VCaP (cell line): ENCODE measurements around the gene ISG20.

ENCODE experiments used
- H3K27ac ChIP-seq: fragments of 450-650 bp; 2 replicates; pipeline ENCODE4 v1.5.1; 2017
- TF ChIP-seq, protein P1 (sequence below): fragments of 450-650 bp; conservative IDR thresholded peaks from 2 replicates; pipeline ENCODE4 v1.5.1; 2017; ENCODE audit warnings: mild to moderate bottlenecking, moderate library complexity

ISG20 gene

DNA sequence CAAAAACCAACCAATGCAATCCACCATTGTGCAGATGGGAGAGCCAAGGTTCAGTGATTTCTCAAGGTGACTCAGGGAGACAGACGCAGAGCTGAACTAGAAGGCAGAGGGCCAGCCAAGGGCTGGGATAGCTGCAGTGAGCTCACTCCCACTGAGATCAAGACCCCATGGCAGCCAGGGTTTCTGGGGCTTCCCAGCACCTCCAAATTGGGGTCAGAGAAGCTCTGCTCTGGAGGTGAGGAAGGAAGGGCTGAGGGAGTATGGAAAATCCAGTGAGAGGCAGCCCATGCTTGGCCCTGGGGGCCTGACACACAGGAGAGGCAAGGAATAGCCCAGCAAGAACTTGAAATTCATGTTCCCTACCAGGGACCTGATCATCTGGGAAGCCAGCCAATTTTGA lies 61.0 kb downstream of the ISG20 start:
- no peak overlapping the region for H3K27ac ChIP-seq

DNA sequence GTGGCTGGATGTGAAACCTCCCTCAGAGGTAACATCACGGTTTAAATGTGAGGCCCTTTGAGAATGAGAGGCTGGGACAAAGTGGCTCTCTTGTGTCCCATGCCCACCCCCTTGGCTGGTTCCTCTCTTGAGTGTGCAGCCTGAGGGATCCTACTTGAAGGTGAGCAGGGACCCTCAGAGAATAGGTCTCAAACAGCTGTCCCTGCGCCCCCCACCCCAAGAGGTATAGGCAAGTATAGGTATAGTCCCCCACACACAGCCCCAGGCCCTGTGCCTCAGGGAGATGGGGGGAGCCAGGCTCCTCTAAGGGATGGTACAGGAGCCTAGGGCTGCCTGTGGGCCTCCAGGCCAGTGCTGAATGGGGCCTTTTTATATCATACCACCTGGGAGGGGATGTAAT lies 61.9 kb downstream of the ISG20 start:
- H3K27ac ChIP-seq, result no peak overlapping the region
- TF ChIP-seq, protein P1, sequence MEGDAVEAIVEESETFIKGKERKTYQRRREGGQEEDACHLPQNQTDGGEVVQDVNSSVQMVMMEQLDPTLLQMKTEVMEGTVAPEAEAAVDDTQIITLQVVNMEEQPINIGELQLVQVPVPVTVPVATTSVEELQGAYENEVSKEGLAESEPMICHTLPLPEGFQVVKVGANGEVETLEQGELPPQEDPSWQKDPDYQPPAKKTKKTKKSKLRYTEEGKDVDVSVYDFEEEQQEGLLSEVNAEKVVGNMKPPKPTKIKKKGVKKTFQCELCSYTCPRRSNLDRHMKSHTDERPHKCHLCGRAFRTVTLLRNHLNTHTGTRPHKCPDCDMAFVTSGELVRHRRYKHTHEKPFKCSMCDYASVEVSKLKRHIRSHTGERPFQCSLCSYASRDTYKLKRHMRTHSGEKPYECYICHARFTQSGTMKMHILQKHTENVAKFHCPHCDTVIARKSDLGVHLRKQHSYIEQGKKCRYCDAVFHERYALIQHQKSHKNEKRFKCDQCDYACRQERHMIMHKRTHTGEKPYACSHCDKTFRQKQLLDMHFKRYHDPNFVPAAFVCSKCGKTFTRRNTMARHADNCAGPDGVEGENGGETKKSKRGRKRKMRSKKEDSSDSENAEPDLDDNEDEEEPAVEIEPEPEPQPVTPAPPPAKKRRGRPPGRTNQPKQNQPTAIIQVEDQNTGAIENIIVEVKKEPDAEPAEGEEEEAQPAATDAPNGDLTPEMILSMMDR, result no peak

More for the DNA sequence above, 61.0 kb downstream of the ISG20 start:
- TF ChIP-seq, protein P1, result no peak

DNA sequence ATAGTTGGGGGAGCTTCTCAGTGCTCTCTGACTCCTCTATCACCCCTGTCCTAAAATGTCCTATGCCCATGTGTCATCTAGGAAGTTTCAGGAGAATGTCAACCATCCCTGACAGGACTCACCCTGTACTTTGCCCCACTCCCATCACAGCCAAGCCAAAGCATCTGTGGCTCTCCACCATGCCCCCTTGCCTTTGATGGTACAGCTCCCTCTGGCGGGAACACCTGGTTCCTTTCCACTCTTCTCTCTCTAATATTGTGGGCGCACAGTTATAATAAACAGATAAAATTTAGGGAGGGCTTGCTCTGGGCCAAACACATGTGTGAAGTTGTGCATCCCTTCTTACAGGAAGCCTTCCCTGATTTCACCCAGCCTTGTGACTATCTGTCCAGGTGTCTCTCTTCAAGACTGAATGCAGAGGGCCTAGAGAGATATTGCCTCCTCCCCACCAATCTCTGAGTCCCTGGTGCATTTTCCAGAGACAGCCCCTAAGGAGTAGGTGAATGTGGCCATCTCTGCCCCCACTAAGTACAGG lies 62.8 kb downstream of the ISG20 start:
- no peak overlapping the region for H3K27ac ChIP-seq
- TF ChIP-seq, protein P1, result no peak; the same call in 1 of the 2 replicates

DNA sequence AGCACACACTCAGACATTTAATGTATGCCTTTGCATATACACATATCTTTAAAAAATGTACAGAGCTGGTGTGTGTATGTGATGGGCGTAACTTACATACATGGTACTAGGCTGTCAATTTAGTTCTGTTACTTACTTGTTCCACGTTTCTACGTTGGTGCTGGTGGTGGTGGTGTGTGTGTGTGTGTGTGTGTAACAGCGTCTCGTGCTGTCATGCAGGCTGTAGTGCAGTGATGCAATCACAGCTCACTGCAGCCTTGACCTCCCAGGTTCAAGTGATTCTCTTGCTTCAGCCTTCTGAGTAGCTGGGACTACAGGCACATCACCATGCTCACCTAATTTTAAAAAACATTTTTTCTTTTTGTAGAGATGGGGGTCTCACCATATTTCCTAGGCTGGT lies 64.2 kb downstream of the ISG20 start:
- no peak overlapping the region for H3K27ac ChIP-seq
- TF ChIP-seq, protein P1, result no peak

DNA sequence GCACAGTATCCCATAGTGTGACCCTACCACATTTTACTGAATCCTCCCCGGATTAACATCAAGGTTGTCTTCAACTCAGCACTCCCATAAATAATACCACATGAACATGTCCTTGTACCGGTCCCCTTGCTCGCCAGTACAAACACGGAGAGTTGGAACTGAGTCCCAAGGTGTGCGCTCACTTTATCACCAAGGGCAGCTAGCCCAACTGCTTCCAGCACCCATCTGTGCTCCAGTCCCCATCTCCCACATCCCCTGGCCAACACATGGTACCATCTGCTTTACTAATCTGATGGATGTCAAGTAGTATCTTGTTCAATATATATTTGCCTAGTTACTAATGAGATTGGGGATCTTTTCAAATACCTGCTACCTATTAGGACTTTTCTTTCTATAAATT lies 64.7 kb downstream of the ISG20 start:
- TF ChIP-seq, protein P1, result no peak
- H3K27ac ChIP-seq, result no peak overlapping the region

DNA sequence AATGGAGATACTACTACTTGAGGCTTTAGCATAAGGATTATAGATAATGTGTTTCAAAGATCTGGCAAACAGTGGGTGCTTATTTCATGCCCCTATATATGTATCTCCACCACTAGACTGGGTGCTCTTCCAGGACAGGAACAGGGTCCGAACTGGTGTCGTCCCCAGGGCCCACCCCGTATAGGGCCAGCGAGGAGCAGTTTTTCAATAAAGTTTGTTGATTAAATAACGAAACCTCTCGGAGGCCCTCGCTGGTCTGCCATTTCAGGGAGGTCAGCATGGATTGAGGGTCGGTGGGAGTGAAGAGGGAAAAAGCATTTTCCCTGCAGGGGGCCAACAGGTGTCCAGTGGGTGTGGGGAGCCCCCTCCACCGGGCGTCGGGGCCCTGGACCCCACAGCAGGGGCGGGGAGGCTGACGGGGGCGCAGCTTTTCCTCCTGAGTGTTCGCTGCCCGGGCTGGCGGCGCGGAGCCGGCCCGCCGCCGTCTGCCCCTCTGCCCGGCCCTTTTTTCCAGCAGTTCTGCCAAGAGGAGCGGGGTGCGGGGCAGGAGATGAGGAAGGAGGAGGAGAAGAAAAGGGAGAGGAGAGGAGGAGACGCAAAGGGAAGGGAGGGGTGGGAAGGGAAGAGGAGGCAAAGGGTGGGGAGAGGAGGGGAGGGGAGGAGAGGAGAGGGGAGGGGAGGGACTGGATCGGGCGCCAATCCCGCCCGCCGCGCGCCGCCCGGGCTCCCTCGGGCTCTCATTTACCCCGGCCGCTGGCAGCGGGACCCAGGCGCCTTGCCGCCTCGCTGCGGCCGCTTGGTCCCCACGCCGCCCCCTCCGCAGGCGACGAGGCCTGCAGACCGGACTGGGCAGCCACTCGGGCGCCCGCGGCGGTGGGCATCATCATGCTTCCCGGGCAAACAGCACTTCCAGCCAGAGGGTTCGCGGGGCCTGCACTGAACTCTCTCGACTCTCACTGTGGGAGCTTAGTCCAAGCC lies 66.3 kb downstream of the ISG20 start:
- TF ChIP-seq, protein P1, result no peak
- peak overlapping the region; percentile 18; the same call in 1 of the 2 replicates for H3K27ac ChIP-seq

DNA sequence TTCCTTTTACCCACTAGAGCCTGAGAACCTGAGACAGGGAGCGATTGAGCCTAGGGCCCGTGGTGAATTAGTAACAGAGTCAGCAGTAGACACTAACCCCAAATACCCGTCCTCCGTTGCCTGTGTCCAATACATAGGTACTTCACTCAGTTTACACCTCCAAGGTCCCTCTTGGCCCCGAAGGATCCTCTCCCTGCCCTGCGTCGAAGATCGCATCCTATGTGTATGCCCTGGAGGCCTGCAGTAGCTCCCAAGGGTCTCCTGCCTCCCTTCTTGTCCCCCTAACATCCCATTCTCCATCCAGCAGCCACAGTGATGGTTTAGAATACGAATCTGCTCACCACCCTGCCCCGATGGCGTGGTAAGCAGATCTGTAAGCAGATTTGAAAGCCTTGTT lies 67.0 kb downstream of the ISG20 start:
- H3K27ac ChIP-seq, result no peak overlapping the region
- TF ChIP-seq, protein P1, result no peak
